GM23338 (cell line): Measurements from ENCODE around the gene ZACN.

Experiments used
- CREB1 ChIP-seq: fragments of 250-450 bp; sonication (Bioruptor Pico); IDR thresholded peaks from 2 replicates; pipeline ENCODE4 v1.5.0; 2020; ENCODE audit warnings: low read depth, mild to moderate bottlenecking, moderate library complexity
- EZH2 ChIP-seq: fragments of 200-600 bp; sonication (generic); IDR thresholded peaks from one replicate; pipeline ENCODE4 v1.8.0; 2017; ENCODE audit warnings: antibody characterized with exemption, mild to moderate bottlenecking, low read depth; ENCODE audit not compliant: unreplicated experiment
- EZH2phosphoT487 ChIP-seq: fragments of 200-600 bp; sonication (generic); IDR thresholded peaks from one replicate; pipeline ENCODE4 v1.8.1; 2018; ENCODE audit warnings: antibody characterized with exemption; ENCODE audit not compliant: unreplicated experiment
- JUNB ChIP-seq: IDR thresholded peaks from one replicate; pipeline ENCODE4 v1.6.1; 2016; ENCODE audit warnings: antibody characterized with exemption; ENCODE audit not compliant: unreplicated experiment
- POLR2AphosphoS5 ChIP-seq: IDR thresholded peaks from 2 replicates; pipeline ENCODE4 v1.6.1; 2016; ENCODE audit warnings: antibody characterized with exemption, low read depth
- TF ChIP-seq, protein P1 (sequence below), 2 experiments: fragments of 200-600 bp in 1 of 2; sonication (generic) in 1 of 2; conservative IDR thresholded peaks; 2 replicates each; pipeline versions ENCODE4 v1.5.1 to v1.6.1; 2016 to 2017; ENCODE audit warnings: antibody characterized with exemption in 2 of 2, low read depth in 2 of 2, mild to moderate bottlenecking in 2 of 2, moderate library complexity in 1 of 2
- TF ChIP-seq, protein P2 (sequence below): IDR thresholded peaks from one replicate; pipeline ENCODE4 v1.6.1; 2018; ENCODE audit warnings: antibody characterized with exemption; ENCODE audit not compliant: unreplicated experiment
- TF ChIP-seq, protein P3 (sequence below): IDR thresholded peaks from 2 replicates; pipeline ENCODE4 v1.6.1; 2016; ENCODE audit warnings: antibody characterized with exemption

DNA sequence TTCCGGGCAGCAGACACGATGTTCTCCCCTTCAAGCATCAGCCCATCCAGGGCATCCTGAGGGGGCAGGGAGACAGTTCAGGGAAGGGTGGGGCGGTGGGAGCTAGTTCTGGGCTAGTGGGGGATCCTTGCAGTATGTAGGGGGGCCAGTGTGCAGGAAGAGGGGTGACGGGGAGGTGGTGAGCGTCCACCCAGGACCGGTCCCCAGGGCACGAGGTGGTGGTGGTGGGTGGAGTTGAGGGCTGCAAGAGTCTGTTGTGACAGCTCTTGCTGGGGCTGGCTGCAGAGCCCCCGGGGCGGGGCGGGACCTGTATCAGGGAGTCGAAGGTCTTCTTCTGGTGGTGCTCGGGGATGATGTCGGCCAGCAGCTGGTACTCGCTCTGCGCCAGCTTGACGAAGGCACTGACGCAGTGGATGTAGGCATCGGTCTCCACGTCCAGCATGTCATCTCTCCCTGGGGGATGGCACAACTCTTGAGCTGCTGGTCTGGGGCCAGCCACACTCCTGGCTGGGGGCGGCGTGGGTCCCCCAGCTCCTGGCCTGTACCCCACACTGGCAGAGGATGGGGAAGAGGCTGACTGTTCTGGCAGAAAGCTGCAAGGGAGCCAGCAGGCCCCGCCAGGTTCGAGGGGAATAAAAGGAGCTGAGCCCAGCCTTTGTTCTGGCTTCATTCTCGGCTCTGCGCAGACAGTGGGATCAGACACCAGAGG is 10.0 kb downstream of the ZACN start:
- TF ChIP-seq, protein P1, sequence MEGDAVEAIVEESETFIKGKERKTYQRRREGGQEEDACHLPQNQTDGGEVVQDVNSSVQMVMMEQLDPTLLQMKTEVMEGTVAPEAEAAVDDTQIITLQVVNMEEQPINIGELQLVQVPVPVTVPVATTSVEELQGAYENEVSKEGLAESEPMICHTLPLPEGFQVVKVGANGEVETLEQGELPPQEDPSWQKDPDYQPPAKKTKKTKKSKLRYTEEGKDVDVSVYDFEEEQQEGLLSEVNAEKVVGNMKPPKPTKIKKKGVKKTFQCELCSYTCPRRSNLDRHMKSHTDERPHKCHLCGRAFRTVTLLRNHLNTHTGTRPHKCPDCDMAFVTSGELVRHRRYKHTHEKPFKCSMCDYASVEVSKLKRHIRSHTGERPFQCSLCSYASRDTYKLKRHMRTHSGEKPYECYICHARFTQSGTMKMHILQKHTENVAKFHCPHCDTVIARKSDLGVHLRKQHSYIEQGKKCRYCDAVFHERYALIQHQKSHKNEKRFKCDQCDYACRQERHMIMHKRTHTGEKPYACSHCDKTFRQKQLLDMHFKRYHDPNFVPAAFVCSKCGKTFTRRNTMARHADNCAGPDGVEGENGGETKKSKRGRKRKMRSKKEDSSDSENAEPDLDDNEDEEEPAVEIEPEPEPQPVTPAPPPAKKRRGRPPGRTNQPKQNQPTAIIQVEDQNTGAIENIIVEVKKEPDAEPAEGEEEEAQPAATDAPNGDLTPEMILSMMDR (conservative IDR thresholded peaks at IDR 0.05; ENCODE audit: low read depth in 2 of 2), result no peak
- no peak for TF ChIP-seq EZH2phosphoT487
- TF ChIP-seq POLR2AphosphoS5, result no peak
- TF ChIP-seq JUNB, result no peak
- no peak for TF ChIP-seq EZH2
- TF ChIP-seq, protein P2, sequence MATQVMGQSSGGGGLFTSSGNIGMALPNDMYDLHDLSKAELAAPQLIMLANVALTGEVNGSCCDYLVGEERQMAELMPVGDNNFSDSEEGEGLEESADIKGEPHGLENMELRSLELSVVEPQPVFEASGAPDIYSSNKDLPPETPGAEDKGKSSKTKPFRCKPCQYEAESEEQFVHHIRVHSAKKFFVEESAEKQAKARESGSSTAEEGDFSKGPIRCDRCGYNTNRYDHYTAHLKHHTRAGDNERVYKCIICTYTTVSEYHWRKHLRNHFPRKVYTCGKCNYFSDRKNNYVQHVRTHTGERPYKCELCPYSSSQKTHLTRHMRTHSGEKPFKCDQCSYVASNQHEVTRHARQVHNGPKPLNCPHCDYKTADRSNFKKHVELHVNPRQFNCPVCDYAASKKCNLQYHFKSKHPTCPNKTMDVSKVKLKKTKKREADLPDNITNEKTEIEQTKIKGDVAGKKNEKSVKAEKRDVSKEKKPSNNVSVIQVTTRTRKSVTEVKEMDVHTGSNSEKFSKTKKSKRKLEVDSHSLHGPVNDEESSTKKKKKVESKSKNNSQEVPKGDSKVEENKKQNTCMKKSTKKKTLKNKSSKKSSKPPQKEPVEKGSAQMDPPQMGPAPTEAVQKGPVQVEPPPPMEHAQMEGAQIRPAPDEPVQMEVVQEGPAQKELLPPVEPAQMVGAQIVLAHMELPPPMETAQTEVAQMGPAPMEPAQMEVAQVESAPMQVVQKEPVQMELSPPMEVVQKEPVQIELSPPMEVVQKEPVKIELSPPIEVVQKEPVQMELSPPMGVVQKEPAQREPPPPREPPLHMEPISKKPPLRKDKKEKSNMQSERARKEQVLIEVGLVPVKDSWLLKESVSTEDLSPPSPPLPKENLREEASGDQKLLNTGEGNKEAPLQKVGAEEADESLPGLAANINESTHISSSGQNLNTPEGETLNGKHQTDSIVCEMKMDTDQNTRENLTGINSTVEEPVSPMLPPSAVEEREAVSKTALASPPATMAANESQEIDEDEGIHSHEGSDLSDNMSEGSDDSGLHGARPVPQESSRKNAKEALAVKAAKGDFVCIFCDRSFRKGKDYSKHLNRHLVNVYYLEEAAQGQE, result no peak
- TF ChIP-seq CREB1 (CRISPR knock-in tag), result no peak
- TF ChIP-seq, protein P3, sequence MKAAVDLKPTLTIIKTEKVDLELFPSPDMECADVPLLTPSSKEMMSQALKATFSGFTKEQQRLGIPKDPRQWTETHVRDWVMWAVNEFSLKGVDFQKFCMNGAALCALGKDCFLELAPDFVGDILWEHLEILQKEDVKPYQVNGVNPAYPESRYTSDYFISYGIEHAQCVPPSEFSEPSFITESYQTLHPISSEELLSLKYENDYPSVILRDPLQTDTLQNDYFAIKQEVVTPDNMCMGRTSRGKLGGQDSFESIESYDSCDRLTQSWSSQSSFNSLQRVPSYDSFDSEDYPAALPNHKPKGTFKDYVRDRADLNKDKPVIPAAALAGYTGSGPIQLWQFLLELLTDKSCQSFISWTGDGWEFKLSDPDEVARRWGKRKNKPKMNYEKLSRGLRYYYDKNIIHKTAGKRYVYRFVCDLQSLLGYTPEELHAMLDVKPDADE, result no peak
